H1 (cell line): ENCODE measurements around the gene ISG20L2. TPM values are rescaled to one million over a fixed set of nuclear protein-coding genes. Genes with fewer than 3 reads are reported as not detected.

Source experiments
- ASH2L ChIP-seq: fragments of 200-600, 300-600 bp; sonication (generic); IDR thresholded peaks from one replicate; pipeline ENCODE4 v1.7.1; 2017; ENCODE audit warnings: low read length
- CEBPB ChIP-seq: IDR thresholded peaks from 2 replicates; pipeline ENCODE4 v1.6.1; 2012; ENCODE audit warnings: low read depth, low read length
- CREB1 ChIP-seq: IDR thresholded peaks from 2 replicates; pipeline ENCODE4 v1.6.1; 2012; ENCODE audit warnings: inconsistent platforms
- RBBP5 ChIP-seq: IDR thresholded peaks from 2 replicates; pipeline ENCODE4 v1.7.1; 2012; ENCODE audit warnings: low read depth, mild to moderate bottlenecking, inconsistent platforms, low read length, moderate library complexity, borderline replicate concordance
- TBP ChIP-seq: IDR thresholded peaks from 2 replicates; pipeline ENCODE4 v1.6.1; 2011; ENCODE audit warnings: low read depth, low read length, improper control_type of control experiment
- TCF12 ChIP-seq: IDR thresholded peaks from 2 replicates; pipeline ENCODE4 v1.6.1; 2011; ENCODE audit warnings: low read depth, mild to moderate bottlenecking, low read length
- polyA plus RNA-seq, 7 experiments: library from polyadenylated mRNA; depleted of rRNA in 3 of 7; stranded (reverse) in 5 of 7; unstranded in 2 of 7; fragments of >200 nt in 5 of 7; fragments of 200-250 nt in 2 of 7; gene quantifications; 1 replicate in 5 of 7; 2 replicates in 1 of 7; 4 replicates in 1 of 7; pipeline versions ENCODE4 v1.2.1 to v1.2.3, GENCODE V29; 2011 to 2013; ENCODE audit warnings: missing spikeins in 2 of 7, mixed read lengths in 2 of 7
- total RNA-seq: library from RNA; stranded (reverse); fragmentation: NEBNext Ultra II Directional; extraction: Animal tissue kit (Norgen Biotek cat#: 25700); gene quantifications from 2 replicates; pipeline ENCODE4 v1.2.1, GENCODE V29; 2021
- TF ChIP-seq, protein P1 (sequence below): IDR thresholded peaks from 2 replicates; pipeline ENCODE4 v1.6.1; 2012; ENCODE audit warnings: inconsistent platforms
- TF ChIP-seq, protein P2 (sequence below): fragments of 300-600 bp; sonication (generic); IDR thresholded peaks from 2 replicates; pipeline ENCODE4 v1.7.1; 2012; ENCODE audit warnings: low read length, moderate library complexity, mild to moderate bottlenecking, inconsistent platforms; ENCODE audit not compliant: insufficient replicate concordance
- TF ChIP-seq, protein P3 (sequence below): IDR thresholded peaks from 2 replicates; pipeline ENCODE4 v1.6.1; 2011; ENCODE audit warnings: low read length, improper control_type of control experiment

ISG20L2 gene
- total and polyA plus RNA-seq, 2 of the 8 experiments (the other 6 are each of a cell fraction or from before 2014, with no cell fraction given): 47.5 to 53.0 TPM

DNA sequence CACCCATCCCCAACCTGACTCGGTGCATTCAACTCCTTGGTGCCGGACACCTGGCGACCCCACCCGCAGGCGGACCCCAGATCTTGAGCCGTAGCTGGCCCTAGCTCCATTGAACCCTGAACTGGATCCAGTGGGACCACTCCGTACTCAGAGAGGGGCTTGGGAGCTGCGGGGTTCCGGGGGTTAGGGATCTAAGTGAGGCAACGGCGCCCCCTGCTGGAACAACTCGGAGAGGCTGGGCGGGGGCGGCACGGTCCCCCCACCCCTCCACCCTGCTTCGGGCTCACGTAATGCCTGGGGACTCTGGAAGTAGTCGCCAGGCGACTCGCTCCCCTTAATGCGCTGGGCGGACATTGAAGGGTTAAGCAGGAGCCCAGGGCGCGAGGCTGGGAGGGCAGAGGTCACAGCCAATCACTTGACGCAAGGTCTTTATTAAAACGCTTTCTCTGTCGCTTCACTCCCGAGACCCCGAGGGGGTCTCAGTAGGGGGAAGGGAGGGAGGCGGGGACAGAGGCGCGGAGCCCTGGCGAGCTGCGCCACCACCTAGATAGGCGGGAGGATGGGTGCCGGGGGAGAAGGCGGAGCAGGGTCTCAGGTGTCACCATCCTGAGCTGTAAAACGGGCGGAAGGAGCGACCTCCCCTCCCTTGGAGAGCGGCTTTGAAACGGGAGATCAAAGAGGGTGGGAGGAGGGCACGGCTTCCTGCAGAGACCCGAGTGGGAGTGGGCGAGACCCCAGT lies 22.5 kb downstream of the ISG20L2 start (continued):
- TF ChIP-seq CREB1: peak; percentile 33; the same call in 1 of the 2 replicates
- TF ChIP-seq CEBPB: no peak
- TF ChIP-seq, protein P1, sequence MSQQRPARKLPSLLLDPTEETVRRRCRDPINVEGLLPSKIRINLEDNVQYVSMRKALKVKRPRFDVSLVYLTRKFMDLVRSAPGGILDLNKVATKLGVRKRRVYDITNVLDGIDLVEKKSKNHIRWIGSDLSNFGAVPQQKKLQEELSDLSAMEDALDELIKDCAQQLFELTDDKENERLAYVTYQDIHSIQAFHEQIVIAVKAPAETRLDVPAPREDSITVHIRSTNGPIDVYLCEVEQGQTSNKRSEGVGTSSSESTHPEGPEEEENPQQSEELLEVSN: 0 out of 2 replicates have a peak, but pooled peaks have one; percentile 23
- TF ChIP-seq, protein P2, sequence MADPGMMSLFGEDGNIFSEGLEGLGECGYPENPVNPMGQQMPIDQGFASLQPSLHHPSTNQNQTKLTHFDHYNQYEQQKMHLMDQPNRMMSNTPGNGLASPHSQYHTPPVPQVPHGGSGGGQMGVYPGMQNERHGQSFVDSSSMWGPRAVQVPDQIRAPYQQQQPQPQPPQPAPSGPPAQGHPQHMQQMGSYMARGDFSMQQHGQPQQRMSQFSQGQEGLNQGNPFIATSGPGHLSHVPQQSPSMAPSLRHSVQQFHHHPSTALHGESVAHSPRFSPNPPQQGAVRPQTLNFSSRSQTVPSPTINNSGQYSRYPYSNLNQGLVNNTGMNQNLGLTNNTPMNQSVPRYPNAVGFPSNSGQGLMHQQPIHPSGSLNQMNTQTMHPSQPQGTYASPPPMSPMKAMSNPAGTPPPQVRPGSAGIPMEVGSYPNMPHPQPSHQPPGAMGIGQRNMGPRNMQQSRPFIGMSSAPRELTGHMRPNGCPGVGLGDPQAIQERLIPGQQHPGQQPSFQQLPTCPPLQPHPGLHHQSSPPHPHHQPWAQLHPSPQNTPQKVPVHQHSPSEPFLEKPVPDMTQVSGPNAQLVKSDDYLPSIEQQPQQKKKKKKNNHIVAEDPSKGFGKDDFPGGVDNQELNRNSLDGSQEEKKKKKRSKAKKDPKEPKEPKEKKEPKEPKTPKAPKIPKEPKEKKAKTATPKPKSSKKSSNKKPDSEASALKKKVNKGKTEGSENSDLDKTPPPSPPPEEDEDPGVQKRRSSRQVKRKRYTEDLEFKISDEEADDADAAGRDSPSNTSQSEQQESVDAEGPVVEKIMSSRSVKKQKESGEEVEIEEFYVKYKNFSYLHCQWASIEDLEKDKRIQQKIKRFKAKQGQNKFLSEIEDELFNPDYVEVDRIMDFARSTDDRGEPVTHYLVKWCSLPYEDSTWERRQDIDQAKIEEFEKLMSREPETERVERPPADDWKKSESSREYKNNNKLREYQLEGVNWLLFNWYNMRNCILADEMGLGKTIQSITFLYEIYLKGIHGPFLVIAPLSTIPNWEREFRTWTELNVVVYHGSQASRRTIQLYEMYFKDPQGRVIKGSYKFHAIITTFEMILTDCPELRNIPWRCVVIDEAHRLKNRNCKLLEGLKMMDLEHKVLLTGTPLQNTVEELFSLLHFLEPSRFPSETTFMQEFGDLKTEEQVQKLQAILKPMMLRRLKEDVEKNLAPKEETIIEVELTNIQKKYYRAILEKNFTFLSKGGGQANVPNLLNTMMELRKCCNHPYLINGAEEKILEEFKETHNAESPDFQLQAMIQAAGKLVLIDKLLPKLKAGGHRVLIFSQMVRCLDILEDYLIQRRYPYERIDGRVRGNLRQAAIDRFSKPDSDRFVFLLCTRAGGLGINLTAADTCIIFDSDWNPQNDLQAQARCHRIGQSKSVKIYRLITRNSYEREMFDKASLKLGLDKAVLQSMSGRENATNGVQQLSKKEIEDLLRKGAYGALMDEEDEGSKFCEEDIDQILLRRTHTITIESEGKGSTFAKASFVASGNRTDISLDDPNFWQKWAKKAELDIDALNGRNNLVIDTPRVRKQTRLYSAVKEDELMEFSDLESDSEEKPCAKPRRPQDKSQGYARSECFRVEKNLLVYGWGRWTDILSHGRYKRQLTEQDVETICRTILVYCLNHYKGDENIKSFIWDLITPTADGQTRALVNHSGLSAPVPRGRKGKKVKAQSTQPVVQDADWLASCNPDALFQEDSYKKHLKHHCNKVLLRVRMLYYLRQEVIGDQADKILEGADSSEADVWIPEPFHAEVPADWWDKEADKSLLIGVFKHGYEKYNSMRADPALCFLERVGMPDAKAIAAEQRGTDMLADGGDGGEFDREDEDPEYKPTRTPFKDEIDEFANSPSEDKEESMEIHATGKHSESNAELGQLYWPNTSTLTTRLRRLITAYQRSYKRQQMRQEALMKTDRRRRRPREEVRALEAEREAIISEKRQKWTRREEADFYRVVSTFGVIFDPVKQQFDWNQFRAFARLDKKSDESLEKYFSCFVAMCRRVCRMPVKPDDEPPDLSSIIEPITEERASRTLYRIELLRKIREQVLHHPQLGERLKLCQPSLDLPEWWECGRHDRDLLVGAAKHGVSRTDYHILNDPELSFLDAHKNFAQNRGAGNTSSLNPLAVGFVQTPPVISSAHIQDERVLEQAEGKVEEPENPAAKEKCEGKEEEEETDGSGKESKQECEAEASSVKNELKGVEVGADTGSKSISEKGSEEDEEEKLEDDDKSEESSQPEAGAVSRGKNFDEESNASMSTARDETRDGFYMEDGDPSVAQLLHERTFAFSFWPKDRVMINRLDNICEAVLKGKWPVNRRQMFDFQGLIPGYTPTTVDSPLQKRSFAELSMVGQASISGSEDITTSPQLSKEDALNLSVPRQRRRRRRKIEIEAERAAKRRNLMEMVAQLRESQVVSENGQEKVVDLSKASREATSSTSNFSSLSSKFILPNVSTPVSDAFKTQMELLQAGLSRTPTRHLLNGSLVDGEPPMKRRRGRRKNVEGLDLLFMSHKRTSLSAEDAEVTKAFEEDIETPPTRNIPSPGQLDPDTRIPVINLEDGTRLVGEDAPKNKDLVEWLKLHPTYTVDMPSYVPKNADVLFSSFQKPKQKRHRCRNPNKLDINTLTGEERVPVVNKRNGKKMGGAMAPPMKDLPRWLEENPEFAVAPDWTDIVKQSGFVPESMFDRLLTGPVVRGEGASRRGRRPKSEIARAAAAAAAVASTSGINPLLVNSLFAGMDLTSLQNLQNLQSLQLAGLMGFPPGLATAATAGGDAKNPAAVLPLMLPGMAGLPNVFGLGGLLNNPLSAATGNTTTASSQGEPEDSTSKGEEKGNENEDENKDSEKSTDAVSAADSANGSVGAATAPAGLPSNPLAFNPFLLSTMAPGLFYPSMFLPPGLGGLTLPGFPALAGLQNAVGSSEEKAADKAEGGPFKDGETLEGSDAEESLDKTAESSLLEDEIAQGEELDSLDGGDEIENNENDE: no peak
- peak; percentile 83 for TF ChIP-seq ASH2L
- TF ChIP-seq TCF12: no peak
- TF ChIP-seq, protein P3, sequence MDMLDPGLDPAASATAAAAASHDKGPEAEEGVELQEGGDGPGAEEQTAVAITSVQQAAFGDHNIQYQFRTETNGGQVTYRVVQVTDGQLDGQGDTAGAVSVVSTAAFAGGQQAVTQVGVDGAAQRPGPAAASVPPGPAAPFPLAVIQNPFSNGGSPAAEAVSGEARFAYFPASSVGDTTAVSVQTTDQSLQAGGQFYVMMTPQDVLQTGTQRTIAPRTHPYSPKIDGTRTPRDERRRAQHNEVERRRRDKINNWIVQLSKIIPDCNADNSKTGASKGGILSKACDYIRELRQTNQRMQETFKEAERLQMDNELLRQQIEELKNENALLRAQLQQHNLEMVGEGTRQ: no peak
- no peak for TF ChIP-seq RBBP5
- TF ChIP-seq TBP: peak; percentile 39; the same call in 1 of the 2 replicates
